Measurements from ENCODE around the gene MED13L. TPM values are rescaled to one million over a fixed set of nuclear protein-coding genes. Genes with fewer than 3 reads are reported as not detected.

MED13L gene
- 20.5 to 34.8 TPM (median 26.2 TPM) in 5 replicates for total RNA-seq (2022; extraction: Qiagen RNA extraction)

GRCh38 chr12:116277467-116278278, at the start of gene MED13L:
TSS of gene MED13L (minus strand) at chr12:116277693. CDS start at chr12:116277131, 562 bp downstream.

Measured in A549 treated with AZD2906 at 1 μM for 4 hours (cell line).